H1 (cell line): Measurements from ENCODE around the gene HIPK3. TPM values are rescaled to one million over a fixed set of nuclear protein-coding genes. Genes with fewer than 3 reads are reported as not detected.

ENCODE experiments used
- ASH2L ChIP-seq: fragments of 200-600, 300-600 bp; sonication (generic); IDR thresholded peaks from one replicate; pipeline ENCODE4 v1.7.1; 2017; ENCODE audit warnings: low read length
- CTBP2 ChIP-seq: IDR thresholded peaks from 2 replicates; pipeline ENCODE4 v1.7.0; 2011; ENCODE audit warnings: borderline replicate concordance, mild to moderate bottlenecking, moderate library complexity, mixed read lengths, low read length; ENCODE audit not compliant: insufficient read depth, insufficient read length
- SIN3A ChIP-seq, 2 experiments: IDR thresholded peaks in 1 of 2; conservative IDR thresholded peaks in 1 of 2; 2 replicates each; pipeline ENCODE4 v1.6.1; 2011 to 2012; ENCODE audit warnings: low read length in 2 of 2, improper control_type of control experiment in 1 of 2, low read depth in 1 of 2, mild to moderate bottlenecking in 1 of 2
- SUZ12 ChIP-seq: fragments of 200-600 bp; sonication (generic); IDR thresholded peaks from 2 replicates; pipeline ENCODE4 v1.6.1; 2012; ENCODE audit warnings: mild to moderate bottlenecking, inconsistent platforms, low read length, moderate library complexity, mixed read lengths
- polyA plus RNA-seq, 7 experiments: library from polyadenylated mRNA; depleted of rRNA in 3 of 7; stranded (reverse) in 5 of 7; unstranded in 2 of 7; fragments of >200 nt in 5 of 7; fragments of 200-250 nt in 2 of 7; gene quantifications; 1 replicate in 5 of 7; 2 replicates in 1 of 7; 4 replicates in 1 of 7; pipeline versions ENCODE4 v1.2.1 to v1.2.3, GENCODE V29; 2011 to 2013; ENCODE audit warnings: missing spikeins in 2 of 7, mixed read lengths in 2 of 7
- total RNA-seq: library from RNA; stranded (reverse); fragmentation: NEBNext Ultra II Directional; extraction: Animal tissue kit (Norgen Biotek cat#: 25700); gene quantifications from 2 replicates; pipeline ENCODE4 v1.2.1, GENCODE V29; 2021
- TF ChIP-seq, protein P1 (sequence below): IDR thresholded peaks from 2 replicates; pipeline ENCODE4 v1.6.1; 2012; ENCODE audit warnings: low read length, inconsistent platforms

HIPK3 gene
- total and polyA plus RNA-seq, 2 of the 8 experiments (the other 6 are each of a cell fraction or from before 2014, with no cell fraction given): 5.0 to 22.3 TPM

- TF ChIP-seq, protein P1, sequence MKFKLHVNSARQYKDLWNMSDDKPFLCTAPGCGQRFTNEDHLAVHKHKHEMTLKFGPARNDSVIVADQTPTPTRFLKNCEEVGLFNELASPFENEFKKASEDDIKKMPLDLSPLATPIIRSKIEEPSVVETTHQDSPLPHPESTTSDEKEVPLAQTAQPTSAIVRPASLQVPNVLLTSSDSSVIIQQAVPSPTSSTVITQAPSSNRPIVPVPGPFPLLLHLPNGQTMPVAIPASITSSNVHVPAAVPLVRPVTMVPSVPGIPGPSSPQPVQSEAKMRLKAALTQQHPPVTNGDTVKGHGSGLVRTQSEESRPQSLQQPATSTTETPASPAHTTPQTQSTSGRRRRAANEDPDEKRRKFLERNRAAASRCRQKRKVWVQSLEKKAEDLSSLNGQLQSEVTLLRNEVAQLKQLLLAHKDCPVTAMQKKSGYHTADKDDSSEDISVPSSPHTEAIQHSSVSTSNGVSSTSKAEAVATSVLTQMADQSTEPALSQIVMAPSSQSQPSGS: no peak
- no peak for TF ChIP-seq SUZ12
- TF ChIP-seq SIN3A (conservative IDR thresholded peaks at IDR 0.05 in 1 of 2, IDR thresholded peaks at IDR 0.05 in 1 of 2; ENCODE audit: low read depth in 1 of 2, low read length in 2 of 2): no peak
- TF ChIP-seq CTBP2: no peak
- TF ChIP-seq ASH2L: no peak
Observed at GRCh38 chr11:33388793-33389525, 131.8 kb downstream of the HIPK3 start (continued).
